ENCODE data around the gene ITPK1.

Gene ITPK1

DNA sequence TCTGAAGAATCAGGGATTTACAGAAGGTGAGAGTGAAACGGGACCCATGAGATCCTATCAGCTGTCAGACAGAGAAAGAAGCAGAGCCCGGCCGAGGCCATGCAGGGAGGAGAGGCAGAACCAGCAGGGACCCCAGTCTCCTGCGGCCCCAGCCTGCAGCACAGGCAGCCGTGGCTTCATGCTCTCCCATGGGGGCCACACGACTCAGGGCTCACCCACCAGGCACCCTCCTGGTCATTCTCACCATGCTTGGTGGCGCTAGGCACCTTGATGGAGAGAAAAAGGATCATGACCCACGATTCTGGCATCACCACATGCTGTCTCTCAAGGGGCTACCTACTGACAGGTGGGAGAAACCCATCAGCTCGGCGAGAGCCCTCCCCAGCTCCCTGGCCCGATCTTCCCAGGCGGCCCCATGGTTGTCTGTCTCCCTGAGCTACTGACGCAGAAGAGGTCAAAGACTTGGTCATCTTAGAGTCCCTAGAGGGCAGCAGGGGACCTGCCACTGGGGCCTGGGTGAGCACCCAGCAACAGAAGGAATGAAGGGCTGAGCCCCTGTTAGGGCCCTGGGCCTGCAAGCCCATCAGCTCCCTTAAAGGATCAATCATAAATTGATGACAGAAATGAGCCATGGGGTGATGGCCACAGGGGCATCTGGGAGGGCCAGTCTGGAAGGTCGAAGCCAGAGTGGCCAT lies 58.0 kb downstream of the ITPK1 start:
- DNase-seq (ENCODE audit: insufficient read length, low spot score) (no peak), FAIRE-seq (no peak)
- TF ChIP-seq PAX5 (IDR thresholded peaks at IDR 0.05; ENCODE audit: insufficient read depth, low read length, severe bottlenecking) (no peak), POLR2AphosphoS5 (IDR thresholded peaks at IDR 0.05; ENCODE audit: low read depth, low read length) (no peak), SPI1 (IDR thresholded peaks at IDR 0.05; ENCODE audit: low read depth, low read length) (no peak), TAF1 (IDR thresholded peaks at IDR 0.05; ENCODE audit: low read depth, low read length) (no peak), POLR2A (IDR thresholded peaks at IDR 0.05; ENCODE audit: low read depth, low read length) (no peak), POU2F2 (IDR thresholded peaks at IDR 0.05; ENCODE audit: low read depth, low read length) (no peak)

DNA sequence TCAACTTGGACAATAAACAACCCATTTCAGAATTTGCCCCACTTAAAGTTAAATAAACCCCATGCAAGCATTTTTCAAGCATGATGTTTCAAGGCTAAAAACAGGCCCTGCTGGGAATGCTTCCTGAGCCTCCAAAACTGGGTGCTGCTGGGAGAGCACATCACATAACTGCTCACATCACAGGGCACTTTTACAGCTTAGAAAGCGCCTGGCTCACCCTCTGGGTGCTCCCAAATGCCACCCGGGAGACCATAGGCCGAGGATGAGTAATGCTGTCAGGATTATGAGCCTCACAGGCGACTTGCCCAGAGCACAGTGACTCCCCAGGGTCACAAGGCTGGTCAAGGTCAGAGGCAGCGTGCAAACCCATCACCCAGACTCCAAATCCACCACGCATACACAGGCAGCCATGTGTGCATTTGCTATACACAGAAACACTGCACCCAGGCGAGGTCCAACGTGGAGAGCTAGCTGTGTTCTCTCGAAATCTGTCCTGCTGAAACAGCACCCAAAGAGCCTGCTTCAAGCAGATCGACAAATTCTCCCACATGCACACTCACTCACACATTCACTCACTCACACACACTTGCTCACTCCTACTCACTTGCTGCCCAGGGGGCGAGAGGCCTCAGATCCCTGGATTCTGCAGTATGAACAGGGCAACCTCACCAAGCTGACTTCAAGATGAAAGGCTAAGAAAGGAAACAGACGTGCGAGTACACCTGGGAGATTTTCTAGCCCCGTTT lies 58.7 kb downstream of the ITPK1 start:
- no peak for TF ChIP-seq POLR2A (IDR thresholded peaks at IDR 0.05; ENCODE audit: low read depth, low read length)
- TF ChIP-seq TAF1 (IDR thresholded peaks at IDR 0.05; ENCODE audit: low read depth, low read length), result no peak
- TF ChIP-seq POU2F2 (IDR thresholded peaks at IDR 0.05; ENCODE audit: low read depth, low read length), result no peak
- no peak for TF ChIP-seq PAX5 (IDR thresholded peaks at IDR 0.05; ENCODE audit: insufficient read depth, low read length, severe bottlenecking)
- TF ChIP-seq POLR2AphosphoS5 (IDR thresholded peaks at IDR 0.05; ENCODE audit: low read depth, low read length), result no peak
- no peak for TF ChIP-seq SPI1 (IDR thresholded peaks at IDR 0.05; ENCODE audit: low read depth, low read length)
- DNase-seq (ENCODE audit: insufficient read length, low spot score) (no peak), FAIRE-seq (peak; percentile 75)

DNA sequence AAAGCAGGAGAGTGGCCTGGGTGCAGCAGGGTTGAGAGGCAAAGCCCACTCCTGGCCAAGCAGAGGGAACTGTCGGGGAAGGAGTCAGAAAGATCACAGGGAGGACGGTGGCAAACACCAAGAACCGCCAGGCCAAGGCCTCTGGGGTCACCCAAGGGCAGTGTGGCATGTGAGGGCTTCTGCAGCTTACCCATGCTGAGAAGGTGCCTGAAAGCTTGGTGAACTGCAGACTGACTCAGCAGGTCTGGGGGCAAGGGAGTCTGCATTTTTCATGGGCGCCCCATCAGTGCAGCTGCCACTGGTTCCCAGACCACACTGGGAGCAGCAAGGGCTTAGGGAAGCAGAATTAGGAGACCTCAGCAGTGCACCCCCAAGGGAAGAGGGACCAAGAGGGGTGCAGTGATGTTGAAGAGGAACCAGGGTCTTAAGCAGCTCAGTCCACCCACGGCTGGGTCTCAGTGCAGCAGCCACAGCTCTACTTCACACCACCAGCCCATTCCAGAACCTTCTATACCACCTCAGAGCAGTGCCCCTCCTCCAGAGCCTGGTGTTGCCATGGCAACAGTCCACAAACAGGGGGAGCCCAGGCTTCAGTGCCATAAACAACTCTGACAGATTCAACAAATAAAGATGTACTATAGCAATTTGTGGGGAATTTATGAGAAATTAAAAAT lies 59.4 kb downstream of the ITPK1 start:
- TF ChIP-seq SPI1 (IDR thresholded peaks at IDR 0.05; ENCODE audit: low read depth, low read length), result no peak
- no peak for TF ChIP-seq TAF1 (IDR thresholded peaks at IDR 0.05; ENCODE audit: low read depth, low read length)
- TF ChIP-seq POLR2AphosphoS5 (IDR thresholded peaks at IDR 0.05; ENCODE audit: low read depth, low read length), result no peak
- TF ChIP-seq POLR2A (IDR thresholded peaks at IDR 0.05; ENCODE audit: low read depth, low read length), result no peak
- TF ChIP-seq PAX5 (IDR thresholded peaks at IDR 0.05; ENCODE audit: insufficient read depth, low read length, severe bottlenecking), result no peak
- no peak for TF ChIP-seq POU2F2 (IDR thresholded peaks at IDR 0.05; ENCODE audit: low read depth, low read length)
- no peak for FAIRE-seq
- DNase-seq (ENCODE audit: insufficient read length, low spot score), result no peak

DNA sequence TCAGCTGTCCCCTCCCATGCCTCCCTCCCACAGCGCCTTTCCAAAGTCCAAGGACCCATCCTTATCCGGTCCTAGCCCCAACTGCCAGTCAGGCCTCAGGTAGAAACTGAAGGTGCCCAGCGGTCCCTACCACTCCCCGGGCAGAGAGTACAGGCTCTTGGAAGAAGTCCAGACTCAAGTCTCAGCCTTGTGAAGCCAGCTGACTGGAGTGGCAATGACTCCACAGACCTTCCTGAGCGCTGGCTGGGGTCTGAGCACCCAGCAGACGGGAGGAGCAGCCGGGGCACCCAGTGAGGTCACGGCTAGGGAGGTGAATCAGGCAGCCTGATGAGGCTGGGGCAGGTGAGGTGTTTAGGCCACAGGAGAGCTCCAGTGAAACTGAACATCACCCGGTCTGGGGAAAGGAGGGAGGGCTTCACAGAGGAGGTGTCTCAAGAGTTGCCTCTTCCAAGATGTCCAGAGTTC lies 60.0 kb downstream of the ITPK1 start:
- no peak for TF ChIP-seq POLR2A (IDR thresholded peaks at IDR 0.05; ENCODE audit: low read depth, low read length)
- TF ChIP-seq POU2F2 (IDR thresholded peaks at IDR 0.05; ENCODE audit: low read depth, low read length), result no peak
- TF ChIP-seq SPI1 (IDR thresholded peaks at IDR 0.05; ENCODE audit: low read depth, low read length), result no peak
- no peak for TF ChIP-seq TAF1 (IDR thresholded peaks at IDR 0.05; ENCODE audit: low read depth, low read length)
- no peak for TF ChIP-seq PAX5 (IDR thresholded peaks at IDR 0.05; ENCODE audit: insufficient read depth, low read length, severe bottlenecking)
- no peak for TF ChIP-seq POLR2AphosphoS5 (IDR thresholded peaks at IDR 0.05; ENCODE audit: low read depth, low read length)
- DNase-seq (ENCODE audit: insufficient read length, low spot score), result no peak
- FAIRE-seq, result no peak

DNA sequence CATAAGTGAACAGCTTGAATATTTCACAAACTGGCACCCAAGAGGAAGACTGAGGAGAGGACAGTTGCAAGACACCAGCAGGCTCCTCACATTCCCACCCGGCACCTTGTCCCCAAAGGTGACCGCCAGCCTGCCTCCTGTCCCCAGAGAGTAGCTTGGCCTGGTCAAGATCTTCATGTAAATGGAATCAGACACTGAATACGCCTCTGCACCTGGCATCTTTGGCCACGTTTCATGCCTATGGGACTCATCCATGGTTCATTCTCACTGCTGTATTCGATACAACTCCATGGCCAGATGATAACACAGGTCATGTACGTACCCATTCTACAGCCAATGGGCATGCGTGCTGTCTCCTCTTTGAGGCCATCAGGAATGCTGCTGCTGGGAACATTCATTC lies 60.8 kb downstream of the ITPK1 start:
- DNase-seq (ENCODE audit: insufficient read length, low spot score) (no peak), FAIRE-seq (no peak)
- TF ChIP-seq POU2F2 (IDR thresholded peaks at IDR 0.05; ENCODE audit: low read depth, low read length) (no peak), POLR2A (IDR thresholded peaks at IDR 0.05; ENCODE audit: low read depth, low read length) (no peak), PAX5 (IDR thresholded peaks at IDR 0.05; ENCODE audit: insufficient read depth, low read length, severe bottlenecking) (no peak), SPI1 (IDR thresholded peaks at IDR 0.05; ENCODE audit: low read depth, low read length) (no peak), POLR2AphosphoS5 (IDR thresholded peaks at IDR 0.05; ENCODE audit: low read depth, low read length) (no peak), TAF1 (IDR thresholded peaks at IDR 0.05; ENCODE audit: low read depth, low read length) (no peak)

DNA sequence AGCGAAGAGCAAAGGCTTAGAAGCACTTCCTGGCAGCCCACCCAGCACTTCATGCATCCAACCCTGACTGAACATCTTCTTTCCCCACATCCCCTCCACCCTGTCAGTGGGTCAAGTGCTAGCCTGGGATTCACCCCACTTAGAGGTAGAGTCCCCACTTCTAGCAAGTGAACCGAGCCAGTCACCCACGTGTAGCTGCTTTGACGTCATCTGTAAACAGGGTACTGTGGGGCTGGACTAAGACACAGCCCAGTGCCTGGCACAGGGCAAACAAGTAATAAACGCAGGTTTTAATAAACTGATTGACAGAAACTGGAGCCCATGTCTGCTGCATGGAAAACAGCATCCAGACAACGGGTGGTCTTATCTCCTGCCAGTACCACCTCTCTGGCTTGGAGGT lies 61.7 kb downstream of the ITPK1 start:
- TF ChIP-seq TAF1 (IDR thresholded peaks at IDR 0.05; ENCODE audit: low read depth, low read length) (no peak), POLR2AphosphoS5 (IDR thresholded peaks at IDR 0.05; ENCODE audit: low read depth, low read length) (no peak), POU2F2 (IDR thresholded peaks at IDR 0.05; ENCODE audit: low read depth, low read length) (no peak), PAX5 (IDR thresholded peaks at IDR 0.05; ENCODE audit: insufficient read depth, low read length, severe bottlenecking) (no peak), SPI1 (IDR thresholded peaks at IDR 0.05; ENCODE audit: low read depth, low read length) (no peak), POLR2A (IDR thresholded peaks at IDR 0.05; ENCODE audit: low read depth, low read length) (no peak)
- FAIRE-seq, result no peak
- no peak for DNase-seq (ENCODE audit: insufficient read length, low spot score)

DNA sequence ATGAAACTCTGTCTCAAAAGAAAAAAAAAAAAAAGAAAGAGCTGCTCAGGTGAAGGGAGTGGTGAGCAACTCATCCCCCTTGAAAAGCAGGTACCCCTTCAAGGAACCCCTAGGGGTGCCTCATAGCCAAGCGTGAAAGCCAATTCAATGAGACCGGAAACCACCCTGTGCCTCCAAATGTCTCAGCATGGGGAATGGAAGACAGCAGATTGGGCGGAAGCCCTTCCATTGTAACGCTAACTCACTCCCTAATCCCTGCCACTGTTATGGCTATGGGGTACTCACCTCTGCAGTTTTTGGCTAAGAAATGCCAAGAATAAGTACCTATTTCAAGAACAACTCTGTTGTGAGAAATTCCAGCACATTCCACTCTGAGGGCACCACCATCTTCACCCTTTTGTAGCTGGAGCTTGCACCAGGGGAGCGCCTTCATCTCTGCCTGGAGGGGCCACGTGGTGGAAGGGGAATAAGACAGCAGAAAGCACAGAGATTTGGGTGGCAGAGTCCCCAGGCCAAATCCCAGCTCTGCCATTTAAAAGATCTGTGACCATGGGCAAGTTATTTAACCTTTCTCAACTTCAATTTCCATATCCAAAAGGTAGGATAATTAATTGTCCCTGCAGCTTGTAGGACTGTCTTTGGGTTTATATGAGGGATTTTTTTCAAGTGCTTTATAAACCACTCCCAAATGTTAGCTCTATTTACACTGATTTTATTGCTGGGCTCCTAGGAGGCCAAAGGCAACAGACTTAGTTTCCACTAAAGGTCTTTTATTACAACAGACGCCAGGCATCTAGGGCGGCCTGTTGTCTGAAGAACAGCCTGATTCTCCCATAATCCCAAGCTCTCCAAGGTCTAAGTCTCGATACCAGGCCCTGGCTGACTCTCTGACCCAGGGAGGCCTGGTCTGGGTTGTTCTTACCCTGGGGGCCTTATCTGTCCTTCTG lies 63.9 kb downstream of the ITPK1 start:
- DNase-seq (ENCODE audit: insufficient read length, low spot score) (no peak), FAIRE-seq (no peak)
- TF ChIP-seq TAF1 (IDR thresholded peaks at IDR 0.05; ENCODE audit: low read depth, low read length) (no peak), PAX5 (IDR thresholded peaks at IDR 0.05; ENCODE audit: insufficient read depth, low read length, severe bottlenecking) (no peak), POLR2AphosphoS5 (IDR thresholded peaks at IDR 0.05; ENCODE audit: low read depth, low read length) (no peak), POU2F2 (IDR thresholded peaks at IDR 0.05; ENCODE audit: low read depth, low read length) (no peak)

DNA sequence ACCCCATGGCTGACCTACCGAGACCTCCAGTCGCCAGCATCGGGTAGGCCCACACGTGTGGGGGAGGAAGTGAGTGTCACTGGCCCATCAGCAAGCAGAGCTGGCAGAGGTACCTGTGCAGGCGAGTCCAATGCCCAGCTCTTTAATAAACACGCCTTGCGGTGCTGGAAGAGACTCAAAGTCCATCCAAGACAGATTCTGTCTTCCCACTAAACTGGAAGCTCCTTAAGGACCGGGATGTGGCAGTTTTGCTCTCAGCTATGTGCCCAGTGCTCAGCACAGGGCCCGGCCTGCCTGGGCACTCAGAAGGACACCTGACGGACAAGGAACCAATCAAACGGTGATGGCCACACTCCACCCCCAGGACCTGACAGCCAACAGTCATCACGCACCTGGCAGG lies 65.0 kb downstream of the ITPK1 start:
- TF ChIP-seq SPI1 (IDR thresholded peaks at IDR 0.05; ENCODE audit: low read depth, low read length) (no peak), PAX5 (IDR thresholded peaks at IDR 0.05; ENCODE audit: insufficient read depth, low read length, severe bottlenecking) (no peak), TAF1 (IDR thresholded peaks at IDR 0.05; ENCODE audit: low read depth, low read length) (no peak), POLR2AphosphoS5 (IDR thresholded peaks at IDR 0.05; ENCODE audit: low read depth, low read length) (no peak), POLR2A (IDR thresholded peaks at IDR 0.05; ENCODE audit: low read depth, low read length) (no peak), POU2F2 (IDR thresholded peaks at IDR 0.05; ENCODE audit: low read depth, low read length) (no peak)
- no peak for DNase-seq (ENCODE audit: insufficient read length, low spot score)
- no peak for FAIRE-seq
